Sciatic nerve (tissue), 2 donors: ENCODE data around the gene SLC51B. TPM values are rescaled to one million over a fixed set of nuclear protein-coding genes. Genes with fewer than 3 reads are reported as not detected.
"Not testable (repeated sequence)": the region's sequence is repeated elsewhere in the genome, so short reads cannot be mapped to it uniquely, and the experiment has no call there.

Experiments used
- ATAC-seq: fragments of 200-7000 bp; cut with Tn5 transposase; one replicate; pipeline ENCODE4 v1.9.1; 2020; ENCODE audit warnings: mild to moderate bottlenecking, moderate library complexity
- DNase-seq: peaks from one replicate; pipeline ENCODE4 v3.0.0-alpha.2; 2020; ENCODE audit warnings: low spot score
- intact Hi-C: fragments of 100-400 bp; cut with DNase I; formaldehyde crosslinking; loops from one replicate; pipeline ENCODE4 v1.14.2; 2022
- total RNA-seq: library from RNA; stranded (reverse); fragmentation: NEBNext Ultra II Directional; extraction: Animal tissue kit (Norgen Biotek cat#: 25700); gene quantifications from one replicate; pipeline ENCODE4 v1.2.1, GENCODE V29; 2021
- donor health status: DM: no; HTN: no; CAD: no.
- donor health status: DM: no; HTN: no; CAD: no.

SLC51B gene
- total RNA-seq, 1 donor from 2014 or later = 0.53 TPM

DNA sequence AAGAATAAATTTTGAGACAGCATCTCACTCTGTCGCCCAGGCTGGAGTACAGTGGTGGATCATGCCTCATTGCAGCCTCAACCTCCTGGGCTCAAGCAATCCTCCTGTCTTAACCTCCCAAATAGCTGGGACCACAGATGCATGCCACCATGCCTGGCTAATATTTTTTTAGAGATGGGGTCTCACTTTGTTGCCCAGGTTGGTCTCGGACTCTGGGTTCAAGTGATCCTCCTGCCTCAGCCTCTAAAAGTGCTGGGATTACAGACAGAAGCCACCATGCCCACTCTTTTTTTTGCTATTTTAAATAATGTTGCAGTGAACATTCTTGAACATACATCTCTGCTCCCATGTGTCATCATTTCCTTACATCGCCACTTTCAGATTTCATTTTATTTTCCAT is 6.8 kb upstream of the SLC51B start:
- no peak for DNase-seq
- intact Hi-C loops = no loop called here

GRCh38 chr15:65038836-65039235 is 6.4 kb upstream of the SLC51B start:
- ATAC-seq = no peak
- DNase-seq = no peak
- intact Hi-C loops = no loop called here

More for the DNA sequence above, 6.8 kb upstream of the SLC51B start:
- ATAC-seq = no peak

GRCh38 chr15:65040461-65040860 is 4.7 kb upstream of the SLC51B start:
- no peak for ATAC-seq
- no peak for DNase-seq
- intact Hi-C loops = no loop called here

DNA sequence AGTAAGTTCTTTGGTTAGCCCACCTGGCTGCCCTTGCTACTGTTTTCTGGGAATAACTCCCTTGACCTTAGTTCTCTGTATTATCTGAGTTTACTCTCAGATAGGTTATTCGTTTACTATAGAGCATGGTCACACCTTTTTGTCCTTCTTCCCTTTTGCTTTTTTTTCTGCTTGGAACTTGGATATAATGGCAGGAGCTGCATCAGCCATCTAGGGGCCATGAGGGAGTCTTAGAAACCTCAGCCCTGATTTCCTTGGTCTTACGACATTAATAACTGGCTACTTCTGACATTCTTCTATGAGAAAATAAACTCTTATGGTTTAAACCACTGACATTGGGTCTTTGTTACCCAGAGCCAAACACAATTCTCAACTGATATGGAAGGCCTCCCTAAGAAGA is 3.4 kb upstream of the SLC51B start:
- ATAC-seq (no peak), DNase-seq (no peak)
- intact Hi-C loops = no loop called here

GRCh38 chr15:65042776-65043327 is 2.3 kb upstream of the SLC51B start:
- DNase-seq (no peak), ATAC-seq (no peak)
- intact Hi-C loops = no loop called here

- ATAC-seq, intact Hi-C loops, DNase-seq: not testable (repeated sequence)
Observed at GRCh38 chr15:65044218-65044617, 969 bp upstream of the SLC51B start.

GRCh38 chr15:65048241-65048640 is 3.1 kb downstream of the SLC51B start:
- DNase-seq = no peak
- intact Hi-C loops = loop anchor here (5.0 kb wide), 1 partner anchor 1674 kb away; no protein-coding TSS in a partner anchor
- no peak for ATAC-seq

- DNase-seq = peak; percentile 95
- peak; percentile 94 for ATAC-seq
- intact Hi-C loops = loop anchor here (5.0 kb wide), 1 partner anchor 1673 kb away; no protein-coding TSS in a partner anchor
Observed at GRCh38 chr15:65049418-65049840, 4.2 kb downstream of the SLC51B start.

GRCh38 chr15:65050270-65050669 is 5.1 kb downstream of the SLC51B start:
- no peak for ATAC-seq
- intact Hi-C loops = no loop called here
- DNase-seq = no peak

DNA sequence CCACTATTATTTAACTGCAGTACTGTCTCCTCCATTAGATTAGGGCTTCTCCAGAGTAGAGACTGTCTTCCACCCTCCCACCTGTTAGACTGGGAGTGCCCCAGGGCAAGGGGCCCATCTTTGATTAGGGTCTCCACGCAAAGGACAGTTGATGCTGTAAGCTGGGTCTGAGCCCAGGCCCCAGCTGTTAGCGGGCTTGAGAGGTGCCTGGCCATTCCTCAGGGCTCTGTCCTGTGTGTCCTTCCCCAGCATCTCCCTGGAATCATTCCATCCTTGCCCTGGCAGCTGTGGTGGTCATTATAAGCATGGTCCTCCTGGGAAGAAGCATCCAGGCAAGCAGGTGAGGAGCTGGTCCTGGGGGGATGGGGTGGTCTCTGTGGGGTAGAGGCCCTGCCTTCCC is 6.1 kb downstream of the SLC51B start:
- DNase-seq (no peak), ATAC-seq (no peak)
- intact Hi-C loops = no loop called here

- DNase-seq = no peak
Observed at GRCh38 chr15:65052956-65053355, 7.8 kb downstream of the SLC51B start.

DNA sequence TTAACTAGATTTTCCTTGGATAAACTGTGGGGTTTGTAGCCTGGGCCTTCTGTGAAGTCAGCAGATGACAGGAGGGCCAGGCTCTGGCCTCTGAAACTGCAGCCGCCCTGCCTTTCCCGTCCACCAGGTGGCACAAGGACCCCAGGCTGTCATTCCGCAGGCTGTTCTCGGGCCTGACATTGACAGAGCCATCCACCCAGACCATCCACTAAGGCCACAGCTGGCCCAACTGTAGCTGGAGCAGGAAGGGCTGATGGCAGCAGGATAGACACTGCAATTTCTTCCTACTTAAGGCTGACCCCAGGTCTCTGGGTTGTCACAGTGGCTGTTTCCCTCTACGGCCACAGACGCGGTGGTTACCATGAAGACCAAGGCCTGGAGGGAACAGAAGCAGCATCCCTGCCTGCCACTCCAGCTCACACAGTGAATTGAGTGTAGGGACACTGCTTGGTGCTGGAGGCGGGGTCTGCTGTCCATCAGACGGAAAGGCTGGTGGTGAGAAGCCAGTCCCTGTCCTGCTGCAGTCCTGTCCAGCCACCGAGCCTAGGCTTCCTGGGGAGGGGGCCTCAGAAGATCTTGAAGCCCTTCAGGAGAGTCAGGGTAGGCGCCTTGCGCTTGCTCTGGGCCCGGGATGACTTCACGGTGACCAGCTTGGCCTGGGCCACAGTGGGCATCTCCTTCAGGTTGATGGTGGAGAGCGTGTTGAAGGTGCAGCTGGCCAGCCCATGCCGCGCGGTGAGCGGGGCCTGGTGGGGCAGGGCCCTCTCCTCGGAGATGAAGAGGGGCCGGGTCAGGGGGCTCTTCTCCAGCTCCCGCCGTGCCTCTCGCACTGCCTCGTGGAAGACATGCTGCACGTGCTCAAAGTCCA is 9.4 kb downstream of the SLC51B start:
- intact Hi-C loops = no loop called here
- DNase-seq (peak; percentile 89), ATAC-seq (peak; percentile 77)

More at GRCh38 chr15:65052956-65053355, 7.8 kb downstream of the SLC51B start:
- intact Hi-C loops = no loop called here
- ATAC-seq = no peak

- ATAC-seq (peak; percentile 71), DNase-seq (no peak)
- intact Hi-C loops = no loop called here
Observed at GRCh38 chr15:65055201-65055870, 10.1 kb downstream of the SLC51B start.

DNA sequence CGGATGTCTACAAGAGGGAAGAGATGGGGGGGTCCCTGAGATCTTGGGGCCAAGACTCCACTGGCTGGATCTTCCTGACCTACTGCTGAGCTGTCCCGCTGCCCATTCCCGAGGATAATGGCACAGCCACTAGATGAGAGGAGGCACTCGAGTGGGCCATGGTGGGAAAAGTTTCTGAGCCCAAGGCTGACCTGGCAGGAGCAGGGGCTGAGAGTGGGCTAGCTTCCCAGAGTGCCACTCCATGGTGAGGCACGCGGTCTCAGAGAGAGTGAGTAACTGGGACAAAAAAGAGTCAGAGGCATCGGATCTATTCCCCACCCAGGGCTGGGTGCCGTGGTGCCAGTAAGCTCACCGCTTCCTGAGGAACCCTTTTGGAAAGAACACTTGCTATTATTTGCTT is 10.9 kb downstream of the SLC51B start:
- intact Hi-C loops = no loop called here
- DNase-seq (no peak), ATAC-seq (no peak)

DNA sequence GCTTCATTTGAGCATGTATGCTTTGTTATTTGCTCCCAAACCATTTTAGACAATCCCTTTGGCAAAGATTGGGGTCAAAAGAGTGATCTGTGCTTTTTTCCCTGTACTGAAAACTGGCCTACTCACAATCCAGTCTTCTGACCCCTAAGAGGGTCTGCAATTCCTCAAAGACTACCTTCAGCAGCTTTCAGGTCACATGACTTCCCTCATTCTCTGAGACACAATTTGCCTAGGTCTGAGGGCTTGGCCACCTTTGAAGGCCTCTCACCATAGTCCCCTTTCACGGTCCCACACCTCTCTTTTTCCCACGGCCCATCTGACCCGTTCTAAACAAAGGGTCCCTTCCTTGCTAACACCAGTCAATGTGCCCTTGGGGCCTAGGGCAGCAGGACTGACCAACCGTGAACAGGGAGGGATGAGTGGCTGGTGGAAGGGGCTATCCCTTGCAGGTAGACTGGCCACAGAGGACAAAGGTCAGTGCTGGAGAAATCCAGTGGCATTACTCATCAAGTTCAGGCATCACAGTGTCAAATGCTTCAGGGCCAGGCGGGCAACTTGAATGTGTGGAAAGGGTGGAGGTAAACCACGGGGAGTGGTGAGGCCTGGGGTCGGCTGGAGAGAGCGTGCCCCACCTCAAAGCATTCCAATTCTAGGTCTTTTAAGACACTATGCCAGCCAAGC is 11.8 kb downstream of the SLC51B start:
- intact Hi-C loops = no loop called here
- DNase-seq (no peak), ATAC-seq (no peak)

GRCh38 chr15:65057549-65057940 is 12.4 kb downstream of the SLC51B start:
- ATAC-seq (peak; percentile 68), DNase-seq (no peak)
- intact Hi-C loops = no loop called here

DNA sequence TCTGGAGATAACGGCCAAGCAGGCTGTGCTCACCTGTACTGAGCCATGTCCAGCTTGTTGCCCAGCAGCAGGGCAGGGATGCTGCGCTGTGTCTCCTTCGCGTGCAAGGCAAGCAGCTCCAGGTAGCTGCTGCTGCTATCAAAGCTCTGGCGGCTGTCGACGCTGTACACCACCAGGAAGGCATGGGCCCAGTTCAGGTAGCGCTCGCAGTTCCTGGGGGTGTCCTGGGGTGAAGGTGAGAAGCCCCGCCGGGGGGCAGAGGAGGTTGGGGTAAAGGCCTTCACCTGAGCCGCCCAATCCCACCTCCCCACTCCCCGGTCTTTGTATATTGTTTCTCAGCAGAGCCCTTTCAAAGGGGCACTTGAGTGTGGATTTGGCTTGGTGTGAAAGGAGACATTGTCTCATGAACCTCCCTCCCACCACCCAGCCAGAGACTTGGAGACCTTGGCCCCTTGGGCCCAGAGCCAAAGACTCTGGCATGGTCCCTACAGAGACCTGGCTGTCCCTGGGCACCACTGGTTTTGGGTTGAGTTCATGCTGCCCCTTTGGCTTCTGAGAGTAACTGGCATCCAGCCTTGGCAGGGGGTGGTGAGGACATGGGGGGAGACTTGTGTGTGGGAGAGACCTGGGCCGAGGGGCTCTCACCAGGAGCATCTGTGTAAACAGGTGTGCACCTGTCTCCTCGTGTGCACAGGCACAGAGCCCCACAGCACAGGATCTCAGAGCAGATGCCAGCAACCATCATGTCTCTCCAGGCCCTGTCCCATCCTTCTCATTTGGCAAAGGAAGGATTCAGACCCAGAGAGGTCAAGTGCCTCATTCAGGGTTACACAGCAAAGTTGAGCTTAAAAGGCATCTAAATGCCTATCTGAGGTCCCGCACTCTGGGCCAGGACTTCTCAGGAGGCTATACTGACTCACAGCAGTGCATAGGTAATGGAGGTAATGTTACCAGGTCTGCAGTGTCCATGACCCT is 13.5 kb downstream of the SLC51B start:
- intact Hi-C loops = no loop called here
- no peak for DNase-seq
- ATAC-seq = no peak

- intact Hi-C loops = no loop called here
- ATAC-seq (no peak), DNase-seq (no peak)
Observed at GRCh38 chr15:65059369-65059750, 14.2 kb downstream of the SLC51B start.
